Measurements from ENCODE around the gene MXRA8.
A peak's percentile ranks its signal among the peaks of the same experiment; 100 is the strongest.

Gene MXRA8

GRCh38 chr1:1365875-1366698, 7.7 kb upstream of the MXRA8 start:
- DNase-seq: no peak

GRCh38 chr1:1364266-1364665, 5.9 kb upstream of the MXRA8 start:
- no peak for DNase-seq

- no peak for DNase-seq
Observed at GRCh38 chr1:1361982-1362423, 3.6 kb upstream of the MXRA8 start.

- no peak for DNase-seq
Observed at GRCh38 chr1:1361233-1361981, 3.1 kb upstream of the MXRA8 start.

GRCh38 chr1:1360506-1361169, 2.3 kb upstream of the MXRA8 start:
- no peak for DNase-seq

- no peak for DNase-seq
Observed at GRCh38 chr1:1359664-1360468, 1.5 kb upstream of the MXRA8 start.

- no peak for DNase-seq
Observed at GRCh38 chr1:1359308-1359663, 931 bp upstream of the MXRA8 start.

GRCh38 chr1:1357871-1358432, 403 bp downstream of the MXRA8 start:
- no peak for DNase-seq

GRCh38 chr1:1356796-1357401, 1.5 kb downstream of the MXRA8 start:
- peak; percentile 48 for DNase-seq

- no peak for DNase-seq
Observed at GRCh38 chr1:1356166-1356795, 2.1 kb downstream of the MXRA8 start.

GRCh38 chr1:1355416-1355815, 2.9 kb downstream of the MXRA8 start:
- no peak for DNase-seq

GRCh38 chr1:1354271-1355247, 3.8 kb downstream of the MXRA8 start:
- no peak for DNase-seq

GRCh38 chr1:1353389-1354151, 4.8 kb downstream of the MXRA8 start:
- DNase-seq: no peak

GRCh38 chr1:1352786-1353388, 5.5 kb downstream of the MXRA8 start:
- DNase-seq: peak; percentile 41

- DNase-seq: peak; percentile 40
Observed at GRCh38 chr1:1351511-1352427, 6.6 kb downstream of the MXRA8 start.

- peak; percentile 82 for DNase-seq
Observed at GRCh38 chr1:1349256-1350012, 8.9 kb downstream of the MXRA8 start, which contains the start of gene DVL1. DVL1 (minus strand) TSS chr1:1349418; CDS start chr1:1349065, 353 bp downstream.

Data from RPMI8226 (cell line).